DOHH2 (cell line): ENCODE measurements around the gene PCSK9.

ENCODE experiments used
- H3F3A ChIP-seq: fragments of 200-600 bp; sonication (generic), shearing (Covaris generic); 2 replicates; pipeline ENCODE4 v1.6.0; 2016; ENCODE audit warnings: antibody characterized with exemption, mild to moderate bottlenecking; ENCODE audit not compliant: control insufficient read depth, insufficient read depth
- H3K27ac ChIP-seq: fragments of 200-600 bp; sonication (generic); 2 replicates; pipeline ENCODE4 v1.5.1; 2014; ENCODE audit warnings: low read depth, mild to moderate bottlenecking, low read length, moderate library complexity
- H3K27me3 ChIP-seq: fragments of 200-600 bp; sonication (generic); 2 replicates; pipeline ENCODE4 v1.6.1; 2014; ENCODE audit warnings: mild to moderate bottlenecking, low read length, mixed read lengths; ENCODE audit not compliant: control insufficient read depth
- H3K36me3 ChIP-seq: fragments of 200-600 bp; sonication (generic); 2 replicates; pipeline ENCODE4 v1.6.1; 2014; ENCODE audit warnings: mild to moderate bottlenecking, low read length, moderate library complexity, mixed read lengths; ENCODE audit not compliant: control insufficient read depth
- H3K4me1 ChIP-seq: fragments of 200-600 bp; sonication (generic); 2 replicates; pipeline ENCODE4 v1.6.1; 2014; ENCODE audit warnings: mild to moderate bottlenecking, low read length, mixed read lengths; ENCODE audit not compliant: control insufficient read depth
- H3K4me2 ChIP-seq: fragments of 200-600 bp; sonication (generic); 2 replicates; pipeline ENCODE4 v1.6.0; 2014; ENCODE audit warnings: mild to moderate bottlenecking, low read length, moderate library complexity
- H3K4me3 ChIP-seq: fragments of 200-600 bp; sonication (generic); 2 replicates; pipeline ENCODE4 v1.5.1; 2014; ENCODE audit warnings: mild to moderate bottlenecking, low read length, mixed read lengths
- H3K79me2 ChIP-seq: fragments of 200-600 bp; sonication (generic); 2 replicates; pipeline ENCODE4 v1.6.1; 2014; ENCODE audit warnings: mild to moderate bottlenecking, low read length, mixed read lengths; ENCODE audit not compliant: control insufficient read depth
- H3K9me2 ChIP-seq: fragments of 200-600 bp; sonication (generic); replicated peaks from 2 replicates; pipeline ENCODE4 v1.6.1; 2014; ENCODE audit warnings: mild to moderate bottlenecking, low read length, mixed read lengths; ENCODE audit not compliant: control insufficient read depth
- H3K9me3 ChIP-seq: fragments of 200-600 bp; sonication (generic); 2 replicates; pipeline ENCODE4 v1.6.1; 2014; ENCODE audit warnings: antibody characterized with exemption, low read length, mixed read lengths; ENCODE audit not compliant: control insufficient read depth, insufficient read depth
- H4K20me1 ChIP-seq: fragments of 200-600 bp; sonication (generic); 2 replicates; pipeline ENCODE4 v1.6.0; 2014; ENCODE audit warnings: low read depth, mild to moderate bottlenecking, antibody characterized with exemption, low read length, moderate library complexity; ENCODE audit not compliant: control insufficient read depth, insufficient read depth
- EZH2phosphoT487 ChIP-seq: fragments of 200-600 bp; sonication (generic); IDR thresholded peaks from 2 replicates; pipeline ENCODE4 v1.6.1; 2017; ENCODE audit warnings: borderline replicate concordance, mild to moderate bottlenecking, antibody characterized with exemption, low read length, moderate library complexity, mixed read lengths
- TF ChIP-seq, protein P1 (sequence below): fragments of 200-600 bp; sonication (generic); IDR thresholded peaks from one replicate; pipeline ENCODE4 v1.5.1; 2014; ENCODE audit warnings: antibody characterized with exemption, mild to moderate bottlenecking, low read depth, low read length; ENCODE audit not compliant: poor library complexity, severe bottlenecking

The PCSK9 gene

DNA sequence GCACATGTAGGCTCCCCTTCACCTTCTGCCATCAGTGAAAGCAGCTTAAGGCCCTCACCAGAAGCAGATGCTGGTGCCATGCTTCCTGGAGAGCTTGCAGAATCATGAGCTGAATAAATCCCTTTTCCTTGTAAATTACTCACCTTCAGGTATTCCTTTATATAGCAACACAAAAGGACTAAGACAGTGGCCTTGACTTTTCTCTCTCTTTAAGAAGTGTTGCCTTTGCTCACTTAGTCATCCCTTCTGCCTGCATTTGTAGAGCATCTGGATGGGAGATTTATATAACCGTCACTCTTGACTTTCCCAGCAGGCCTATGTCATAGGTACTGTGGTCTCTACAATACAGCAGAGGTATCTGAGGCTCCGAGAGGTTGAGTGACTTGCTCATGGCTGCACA, 3.7 kb downstream of the PCSK9 start:
- H3K27ac ChIP-seq: no peak overlapping the region

DNA sequence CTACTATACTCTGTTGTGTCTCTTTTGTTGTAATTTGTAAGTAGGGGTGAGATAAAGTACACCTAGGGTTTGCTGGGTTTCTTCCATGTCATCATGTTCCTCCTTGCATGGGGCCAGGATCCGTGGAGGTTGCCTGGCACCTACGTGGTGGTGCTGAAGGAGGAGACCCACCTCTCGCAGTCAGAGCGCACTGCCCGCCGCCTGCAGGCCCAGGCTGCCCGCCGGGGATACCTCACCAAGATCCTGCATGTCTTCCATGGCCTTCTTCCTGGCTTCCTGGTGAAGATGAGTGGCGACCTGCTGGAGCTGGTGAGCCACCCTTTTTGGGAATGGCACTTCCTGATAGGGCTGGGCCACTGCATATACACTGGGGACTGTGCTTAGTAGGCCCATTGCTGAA, 4.4 kb downstream of the PCSK9 start:
- Histone ChIP-seq H3K9me3 (no peaks in the 10 kb centered on the region), H4K20me1 (no peaks in the 10 kb centered on the region), H3K27me3 (peaks cover 11% of the 10 kb centered on the region), H3K79me2 (no peaks in the 10 kb centered on the region), H3K4me2 (no peak overlapping the region), H3K9me2 (no peaks in the 10 kb centered on the region), H3F3A (no peaks in the 10 kb centered on the region), H3K4me3 (no peak overlapping the region), H3K4me1 (no peaks in the 10 kb centered on the region), H3K36me3 (no peaks in the 10 kb centered on the region), H3K27ac (no peak overlapping the region)
- TF ChIP-seq, protein P1, sequence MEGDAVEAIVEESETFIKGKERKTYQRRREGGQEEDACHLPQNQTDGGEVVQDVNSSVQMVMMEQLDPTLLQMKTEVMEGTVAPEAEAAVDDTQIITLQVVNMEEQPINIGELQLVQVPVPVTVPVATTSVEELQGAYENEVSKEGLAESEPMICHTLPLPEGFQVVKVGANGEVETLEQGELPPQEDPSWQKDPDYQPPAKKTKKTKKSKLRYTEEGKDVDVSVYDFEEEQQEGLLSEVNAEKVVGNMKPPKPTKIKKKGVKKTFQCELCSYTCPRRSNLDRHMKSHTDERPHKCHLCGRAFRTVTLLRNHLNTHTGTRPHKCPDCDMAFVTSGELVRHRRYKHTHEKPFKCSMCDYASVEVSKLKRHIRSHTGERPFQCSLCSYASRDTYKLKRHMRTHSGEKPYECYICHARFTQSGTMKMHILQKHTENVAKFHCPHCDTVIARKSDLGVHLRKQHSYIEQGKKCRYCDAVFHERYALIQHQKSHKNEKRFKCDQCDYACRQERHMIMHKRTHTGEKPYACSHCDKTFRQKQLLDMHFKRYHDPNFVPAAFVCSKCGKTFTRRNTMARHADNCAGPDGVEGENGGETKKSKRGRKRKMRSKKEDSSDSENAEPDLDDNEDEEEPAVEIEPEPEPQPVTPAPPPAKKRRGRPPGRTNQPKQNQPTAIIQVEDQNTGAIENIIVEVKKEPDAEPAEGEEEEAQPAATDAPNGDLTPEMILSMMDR: no peak
- no peak for TF ChIP-seq EZH2phosphoT487

More for the DNA sequence above, 3.7 kb downstream of the PCSK9 start:
- H3K79me2 ChIP-seq: no peaks in the 10 kb centered on the region
- H3K4me1 ChIP-seq: no peaks in the 10 kb centered on the region
- no peak overlapping the region for H3K4me2 ChIP-seq
- H3K36me3 ChIP-seq: no peaks in the 10 kb centered on the region
- no peaks in the 10 kb centered on the region for H3F3A ChIP-seq
- no peak overlapping the region for H3K4me3 ChIP-seq
- no peak for TF ChIP-seq EZH2phosphoT487
- TF ChIP-seq, protein P1: no peak
- no peaks in the 10 kb centered on the region for H3K9me2 ChIP-seq
- no peaks in the 10 kb centered on the region for H3K9me3 ChIP-seq
- no peaks in the 10 kb centered on the region for H4K20me1 ChIP-seq
- peaks cover 13% of the 10 kb centered on the region for H3K27me3 ChIP-seq

- Histone ChIP-seq H3K4me1 (no peaks in the 10 kb centered on the region), H3K9me2 (no peaks in the 10 kb centered on the region), H3K79me2 (no peaks in the 10 kb centered on the region), H3K36me3 (no peaks in the 10 kb centered on the region), H3K4me2 (no peak overlapping the region), H3F3A (no peaks in the 10 kb centered on the region), H4K20me1 (no peaks in the 10 kb centered on the region), H3K27me3 (peaks cover 8% of the 10 kb centered on the region), H3K4me3 (no peak overlapping the region), H3K9me3 (no peaks in the 10 kb centered on the region), H3K27ac (no peak overlapping the region)
- no peak for TF ChIP-seq EZH2phosphoT487
- TF ChIP-seq, protein P1: no peak
Measured at GRCh38 chr1:55044617-55045397, 5.5 kb downstream of the PCSK9 start.
